Parathyroid adenoma (tissue), 2 donors: ENCODE results near the gene SHISA5.
"Not testable (repeated sequence)": the region's sequence is repeated elsewhere in the genome, so short reads cannot be mapped to it uniquely, and the experiment has no call there.

Experiments
- H2AFZ ChIP-seq: fragments of 300-600 bp; sonication (generic); one replicate; pipeline ENCODE4 v1.7.0; 2017; ENCODE audit warnings: antibody characterized with exemption, mild to moderate bottlenecking
- H3K27ac ChIP-seq: fragments of 300-600 bp; sonication (generic); one replicate; pipeline ENCODE4 v1.7.0; 2017
- H3K27me3 ChIP-seq: fragments of 300-600 bp; sonication (generic); one replicate; pipeline ENCODE4 v1.7.0; 2017; ENCODE audit warnings: low read length; ENCODE audit not compliant: control insufficient read depth, insufficient read depth
- H3K36me3 ChIP-seq: fragments of 300-600 bp; sonication (generic); one replicate; pipeline ENCODE4 v1.7.0; 2017; ENCODE audit warnings: low read length; ENCODE audit not compliant: control insufficient read depth, insufficient read depth
- H3K4me1 ChIP-seq: fragments of 300-600 bp; sonication (generic); one replicate; pipeline ENCODE4 v1.7.0; 2017; ENCODE audit warnings: control low read depth
- H3K4me2 ChIP-seq: fragments of 300-600 bp; sonication (generic); one replicate; pipeline ENCODE4 v1.7.0; 2017; ENCODE audit warnings: low read length
- H3K4me3 ChIP-seq: fragments of 300-600 bp; sonication (generic); one replicate; pipeline ENCODE4 v1.7.0; 2017; ENCODE audit warnings: low read depth, low read length
- H3K79me2 ChIP-seq: fragments of 300-600 bp; sonication (generic); one replicate; pipeline ENCODE4 v1.7.0; 2017; ENCODE audit warnings: control low read depth
- H3K9ac ChIP-seq: fragments of 300-600 bp; sonication (generic); one replicate; pipeline ENCODE4 v1.7.0; 2017; ENCODE audit warnings: mild to moderate bottlenecking
- H3K9me3 ChIP-seq: fragments of 300-600 bp; sonication (generic); one replicate; pipeline ENCODE4 v1.7.0; 2017; ENCODE audit warnings: low read length; ENCODE audit not compliant: control insufficient read depth
- TF ChIP-seq, protein P1 (sequence below): fragments of 300-600 bp; sonication (generic); IDR thresholded peaks from one replicate; pipeline ENCODE4 v1.7.0; 2017; ENCODE audit warnings: antibody characterized with exemption, mild to moderate bottlenecking
- donor health status: primary hyperparathyroidism.

Gene SHISA5

DNA sequence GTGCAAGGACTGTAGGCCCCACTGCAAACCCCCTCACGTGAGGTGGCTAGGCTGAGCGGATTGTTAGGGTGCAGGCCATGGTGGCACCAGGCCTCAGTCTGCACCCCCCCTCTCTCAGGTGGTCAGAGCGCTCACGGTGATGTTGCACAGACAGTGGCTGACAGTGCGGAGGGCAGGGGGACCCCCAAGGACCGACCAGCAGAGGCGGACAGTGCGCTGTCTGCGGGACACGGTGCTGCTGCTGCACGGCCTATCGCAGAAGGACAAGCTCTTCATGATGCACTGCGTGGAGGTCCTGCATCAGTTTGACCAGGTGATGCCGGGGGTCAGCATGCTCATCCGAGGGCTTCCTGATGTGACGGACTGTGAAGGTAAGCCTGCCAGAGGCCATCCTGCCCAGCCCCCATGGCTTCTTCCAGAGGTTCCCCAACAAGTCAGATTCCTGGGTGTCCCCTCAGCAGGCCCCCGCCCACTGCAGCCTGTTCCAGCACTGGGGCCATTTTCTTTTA, 39.2 kb downstream of the SHISA5 start:
- Histone ChIP-seq H3K4me2 (peak overlapping the region; percentile 37), H3K9me3 (no peaks in the 10 kb centered on the region), H3K27ac (peak overlapping the region; percentile 100), H3K27me3 (no peaks in the 10 kb centered on the region), H3K4me1 (peaks cover 13% of the 10 kb centered on the region), H2AFZ (peak overlapping the region; percentile 84), H3K9ac (no peak overlapping the region), H3K36me3 (no peaks in the 10 kb centered on the region), H3K79me2 (peaks cover 11% of the 10 kb centered on the region), H3K4me3 (peak overlapping the region; percentile 64)
- TF ChIP-seq, protein P1, sequence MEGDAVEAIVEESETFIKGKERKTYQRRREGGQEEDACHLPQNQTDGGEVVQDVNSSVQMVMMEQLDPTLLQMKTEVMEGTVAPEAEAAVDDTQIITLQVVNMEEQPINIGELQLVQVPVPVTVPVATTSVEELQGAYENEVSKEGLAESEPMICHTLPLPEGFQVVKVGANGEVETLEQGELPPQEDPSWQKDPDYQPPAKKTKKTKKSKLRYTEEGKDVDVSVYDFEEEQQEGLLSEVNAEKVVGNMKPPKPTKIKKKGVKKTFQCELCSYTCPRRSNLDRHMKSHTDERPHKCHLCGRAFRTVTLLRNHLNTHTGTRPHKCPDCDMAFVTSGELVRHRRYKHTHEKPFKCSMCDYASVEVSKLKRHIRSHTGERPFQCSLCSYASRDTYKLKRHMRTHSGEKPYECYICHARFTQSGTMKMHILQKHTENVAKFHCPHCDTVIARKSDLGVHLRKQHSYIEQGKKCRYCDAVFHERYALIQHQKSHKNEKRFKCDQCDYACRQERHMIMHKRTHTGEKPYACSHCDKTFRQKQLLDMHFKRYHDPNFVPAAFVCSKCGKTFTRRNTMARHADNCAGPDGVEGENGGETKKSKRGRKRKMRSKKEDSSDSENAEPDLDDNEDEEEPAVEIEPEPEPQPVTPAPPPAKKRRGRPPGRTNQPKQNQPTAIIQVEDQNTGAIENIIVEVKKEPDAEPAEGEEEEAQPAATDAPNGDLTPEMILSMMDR: no peak

DNA sequence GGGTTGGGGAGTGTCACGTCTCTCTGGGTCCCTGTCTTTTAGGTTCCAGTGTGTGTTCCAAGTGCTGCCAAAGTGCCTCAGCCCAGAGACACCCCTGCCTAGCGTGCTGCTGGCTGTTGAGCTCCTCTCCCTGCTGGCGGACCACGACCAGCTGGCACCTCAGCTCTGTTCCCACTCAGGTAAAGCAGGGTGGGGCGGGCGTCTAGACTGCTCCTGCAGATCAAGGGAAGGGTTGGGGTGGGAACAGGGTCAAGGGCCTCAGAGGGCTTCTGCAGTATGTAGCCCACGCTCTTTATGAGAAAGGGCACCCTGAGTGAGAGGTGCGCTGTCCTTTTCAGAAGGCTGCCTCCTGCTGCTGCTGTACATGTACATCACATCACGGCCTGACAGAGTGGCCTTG, 40.3 kb downstream of the SHISA5 start:
- no peak overlapping the region for H3K4me3 ChIP-seq
- peaks cover 13% of the 10 kb centered on the region for H3K4me1 ChIP-seq
- H3K9me3 ChIP-seq: no peaks in the 10 kb centered on the region
- no peak overlapping the region for H2AFZ ChIP-seq
- H3K4me2 ChIP-seq: no peak overlapping the region
- H3K27me3 ChIP-seq: no peaks in the 10 kb centered on the region
- TF ChIP-seq, protein P1: no peak
- no peak overlapping the region for H3K9ac ChIP-seq
- peaks cover 6% of the 10 kb centered on the region for H3K79me2 ChIP-seq
- no peak overlapping the region for H3K27ac ChIP-seq
- no peaks in the 10 kb centered on the region for H3K36me3 ChIP-seq

DNA sequence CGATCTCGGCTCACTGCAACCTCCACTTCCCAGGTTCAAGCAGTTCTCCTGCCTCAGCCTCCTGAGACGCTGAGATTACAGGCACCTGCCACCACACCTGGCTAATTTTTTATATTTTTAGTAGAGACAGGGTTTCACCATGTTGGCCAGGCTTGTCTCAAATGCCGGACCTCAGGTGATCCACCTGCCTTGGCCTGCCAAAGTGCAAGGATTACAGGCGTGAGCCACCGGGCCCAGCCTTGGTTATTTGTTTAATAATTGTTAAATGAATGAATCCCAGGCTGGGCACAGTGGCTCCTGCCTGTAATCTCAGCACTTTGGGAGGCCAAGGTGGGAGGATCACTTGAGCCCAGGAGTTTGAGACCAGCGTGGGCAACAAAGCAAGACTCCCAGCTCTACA, 42.2 kb downstream of the SHISA5 start:
- H3K4me1 ChIP-seq, H3K9ac ChIP-seq, H3K79me2 ChIP-seq, H3K27ac ChIP-seq, H3K4me2 ChIP-seq, H3K27me3 ChIP-seq, H3K36me3 ChIP-seq, H3K4me3 ChIP-seq, H2AFZ ChIP-seq, H3K9me3 ChIP-seq: not testable (repeated sequence)

DNA sequence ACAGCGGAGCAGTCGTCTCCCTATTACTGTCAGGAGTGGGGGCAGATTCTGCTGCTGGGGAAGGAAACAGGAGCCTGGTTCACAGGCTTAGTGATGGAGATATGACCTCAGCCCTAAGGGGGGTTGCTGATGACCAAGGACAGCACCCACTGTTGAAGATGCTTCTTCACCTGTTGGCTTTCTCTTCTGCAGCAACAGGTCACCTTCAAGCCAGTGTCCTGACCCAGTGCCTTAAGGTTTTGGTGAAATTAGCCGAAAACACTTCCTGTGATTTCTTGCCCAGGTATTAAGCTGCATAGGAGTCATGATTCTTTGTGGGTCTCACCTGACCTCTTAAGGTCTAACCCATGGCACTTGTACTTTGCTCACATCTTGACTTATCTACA, 43.5 kb downstream of the SHISA5 start:
- no peak overlapping the region for H3K4me3 ChIP-seq
- H3K4me2 ChIP-seq: no peak overlapping the region
- H2AFZ ChIP-seq: no peak overlapping the region
- no peaks in the 10 kb centered on the region for H3K4me1 ChIP-seq
- no peaks in the 10 kb centered on the region for H3K36me3 ChIP-seq
- TF ChIP-seq, protein P1: no peak
- H3K9me3 ChIP-seq: no peaks in the 10 kb centered on the region
- H3K79me2 ChIP-seq: no peaks in the 10 kb centered on the region
- no peak overlapping the region for H3K9ac ChIP-seq
- H3K27ac ChIP-seq: no peak overlapping the region
- H3K27me3 ChIP-seq: no peaks in the 10 kb centered on the region

DNA sequence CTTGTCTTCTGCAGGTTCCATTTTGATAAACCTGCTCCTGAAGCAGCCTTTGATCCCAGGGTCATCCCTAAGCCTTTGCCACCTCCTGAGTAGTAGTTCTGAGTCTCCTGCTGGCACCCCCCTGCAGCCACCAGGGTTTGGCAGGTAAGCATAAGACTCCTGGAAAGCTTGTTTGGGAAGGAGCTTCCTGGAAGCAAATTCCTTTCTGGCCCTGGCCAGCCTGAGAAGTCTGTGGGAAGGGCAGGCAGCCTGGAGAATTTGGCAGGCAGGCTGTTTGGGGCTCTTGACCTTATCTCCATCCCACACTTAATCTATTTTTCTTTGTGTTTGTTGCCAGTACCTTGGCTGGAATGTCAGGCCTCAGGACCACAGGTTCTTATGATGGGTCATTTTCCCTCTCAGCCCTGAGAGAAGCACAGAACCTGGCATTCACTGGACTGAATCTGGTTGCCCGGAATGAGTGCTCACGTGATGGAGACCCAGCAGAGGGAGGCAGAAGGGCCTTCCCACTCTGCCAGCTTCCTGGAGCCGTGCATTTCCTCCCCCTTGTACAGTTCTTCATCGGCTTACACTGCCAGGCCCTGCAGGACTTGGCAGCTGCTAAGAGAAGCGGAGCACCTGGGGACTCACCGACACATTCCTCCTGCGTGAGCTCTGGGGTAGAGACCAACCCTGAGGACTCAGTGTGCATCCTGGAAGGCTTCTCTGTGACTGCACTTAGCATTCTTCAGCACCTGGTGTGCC, 44.0 kb downstream of the SHISA5 start:
- Histone ChIP-seq H3K4me3 (no peak overlapping the region), H3K9ac (no peak overlapping the region), H3K27ac (no peak overlapping the region), H3K27me3 (no peaks in the 10 kb centered on the region), H3K9me3 (no peaks in the 10 kb centered on the region), H3K4me1 (no peaks in the 10 kb centered on the region), H2AFZ (no peak overlapping the region), H3K36me3 (no peaks in the 10 kb centered on the region), H3K79me2 (no peaks in the 10 kb centered on the region), H3K4me2 (no peak overlapping the region)
- TF ChIP-seq, protein P1: no peak
